Activated naive CD4-positive, alpha-beta T cell treated with anti-CD3 and anti-CD28 coated beads, Interleukin-2, amount 50 U/mL, for 16 hours (primary cell): ENCODE measurements around the gene ALG11.
"Not testable (repeated sequence)": the region's sequence is repeated elsewhere in the genome, so short reads cannot be mapped to it uniquely, and the experiment has no call there.

Source experiments
- DNase-seq: peaks from one replicate; pipeline ENCODE4 v3.0.0-alpha.2; 2020

Gene ALG11, protein sequence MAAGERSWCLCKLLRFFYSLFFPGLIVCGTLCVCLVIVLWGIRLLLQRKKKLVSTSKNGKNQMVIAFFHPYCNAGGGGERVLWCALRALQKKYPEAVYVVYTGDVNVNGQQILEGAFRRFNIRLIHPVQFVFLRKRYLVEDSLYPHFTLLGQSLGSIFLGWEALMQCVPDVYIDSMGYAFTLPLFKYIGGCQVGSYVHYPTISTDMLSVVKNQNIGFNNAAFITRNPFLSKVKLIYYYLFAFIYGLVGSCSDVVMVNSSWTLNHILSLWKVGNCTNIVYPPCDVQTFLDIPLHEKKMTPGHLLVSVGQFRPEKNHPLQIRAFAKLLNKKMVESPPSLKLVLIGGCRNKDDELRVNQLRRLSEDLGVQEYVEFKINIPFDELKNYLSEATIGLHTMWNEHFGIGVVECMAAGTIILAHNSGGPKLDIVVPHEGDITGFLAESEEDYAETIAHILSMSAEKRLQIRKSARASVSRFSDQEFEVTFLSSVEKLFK

DNA sequence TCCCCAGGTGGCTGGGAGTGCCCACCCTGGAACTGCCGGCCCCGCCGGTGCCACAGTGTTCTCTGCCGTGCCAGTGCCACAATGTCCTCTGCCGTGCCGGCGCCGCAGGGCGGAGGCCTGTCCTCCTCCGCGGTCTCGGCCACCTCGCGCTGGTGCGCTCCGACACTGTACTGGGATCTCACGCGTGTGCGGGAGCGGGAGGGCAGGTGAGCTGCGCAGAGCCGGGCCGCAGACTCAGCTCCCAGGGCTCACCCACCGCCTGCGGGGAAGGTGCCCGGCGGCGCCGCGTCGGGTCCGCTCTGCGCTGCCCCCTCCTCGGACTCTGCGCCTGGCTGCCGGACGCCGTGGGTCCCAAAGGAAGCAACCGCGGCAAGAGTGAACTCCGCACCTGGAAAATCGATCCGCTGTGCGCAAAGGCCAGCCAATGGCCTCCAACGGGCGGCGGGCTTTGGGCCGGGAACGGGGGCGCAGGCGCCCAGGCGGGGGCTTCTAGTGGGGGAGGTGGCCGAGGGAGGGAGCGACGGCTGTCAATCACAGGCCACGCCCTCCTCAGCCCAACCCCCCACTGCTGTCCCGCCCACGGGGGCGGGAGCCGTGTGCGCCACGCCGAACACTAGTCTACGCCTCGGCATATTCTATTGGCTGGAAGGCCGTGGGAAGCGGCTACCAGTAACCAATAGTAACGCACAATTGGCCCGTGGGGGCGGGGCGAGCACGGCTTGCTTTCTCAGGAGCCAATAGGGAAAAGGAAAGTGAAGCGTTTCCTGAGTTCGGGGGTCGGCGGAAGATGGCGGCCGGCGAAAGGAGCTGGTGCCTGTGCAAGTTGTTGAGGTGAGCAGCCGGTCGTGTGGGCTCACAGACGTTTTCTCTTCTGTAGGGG lies at the start of gene ALG11:
Gene ALG11, plus strand, starts transcription at position 767 of the 880 bp plus-strand sequence. Its CDS starts 21 bp downstream, at position 788.
- DNase-seq: peak; percentile 100

DNA sequence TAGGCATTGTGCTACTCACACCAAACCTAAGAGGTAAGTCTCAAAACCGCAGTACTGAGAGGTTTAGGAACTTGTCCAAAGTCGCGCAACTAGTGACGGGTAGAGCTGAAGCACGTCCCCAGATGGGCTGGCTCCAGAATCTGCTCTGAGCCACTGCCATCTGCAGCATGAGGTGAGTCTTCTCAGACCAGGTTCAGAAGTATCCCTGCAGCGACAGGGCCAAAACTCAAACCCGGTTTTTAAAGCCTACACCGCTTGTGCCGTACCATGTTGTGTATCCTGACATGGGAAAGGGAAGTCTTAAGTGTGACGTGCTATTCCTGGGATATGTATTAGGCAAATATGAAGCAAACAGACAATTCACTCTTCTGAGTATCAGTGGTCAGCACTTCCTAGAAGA lies 46.0 kb upstream of the ALG11 start:
- no peak for DNase-seq

DNA sequence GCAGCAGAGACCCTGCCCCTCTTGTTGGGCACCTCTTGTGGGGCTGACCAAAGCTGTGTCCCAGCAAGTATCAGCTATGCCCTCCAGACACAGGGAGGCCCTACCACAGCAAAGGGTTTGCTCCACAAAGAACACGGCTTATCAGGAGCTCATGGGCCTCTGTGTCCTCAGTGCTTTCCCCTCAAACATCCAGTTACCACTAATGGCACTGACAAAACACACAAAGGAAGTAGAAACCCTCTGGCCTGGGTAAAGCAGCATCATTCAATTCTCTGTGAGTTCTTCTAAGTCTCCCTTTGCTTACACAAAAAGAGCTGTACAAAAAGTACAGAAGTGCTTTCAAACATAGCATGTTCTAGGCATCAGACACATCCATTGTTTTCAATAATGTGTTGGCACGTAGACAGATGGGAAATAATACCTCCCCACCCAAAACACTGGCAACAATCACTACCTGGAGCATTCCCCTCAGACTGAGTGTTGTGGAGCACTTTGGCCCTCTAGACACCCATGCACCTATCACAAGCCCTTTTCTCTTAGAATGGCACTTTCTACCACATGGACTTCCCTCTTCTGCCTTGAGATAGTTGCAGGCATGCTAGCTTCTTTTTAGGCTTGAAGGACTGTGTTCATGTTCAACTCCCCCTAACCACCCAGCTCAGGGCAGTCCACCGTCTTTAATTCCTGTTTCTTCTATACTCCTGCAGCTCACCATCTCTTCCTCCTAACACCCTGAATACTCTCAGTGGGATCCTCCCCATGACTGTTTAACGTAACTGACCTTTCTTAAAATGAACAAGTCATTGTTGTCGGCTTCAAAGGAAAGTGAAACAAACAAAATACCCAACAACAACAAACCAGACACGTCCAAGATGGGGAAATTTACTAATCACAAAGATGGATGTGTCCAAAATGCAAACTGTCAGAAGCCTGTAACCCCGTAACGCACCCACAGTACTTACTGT lies 44.4 kb upstream of the ALG11 start:
- DNase-seq: no peak

DNA sequence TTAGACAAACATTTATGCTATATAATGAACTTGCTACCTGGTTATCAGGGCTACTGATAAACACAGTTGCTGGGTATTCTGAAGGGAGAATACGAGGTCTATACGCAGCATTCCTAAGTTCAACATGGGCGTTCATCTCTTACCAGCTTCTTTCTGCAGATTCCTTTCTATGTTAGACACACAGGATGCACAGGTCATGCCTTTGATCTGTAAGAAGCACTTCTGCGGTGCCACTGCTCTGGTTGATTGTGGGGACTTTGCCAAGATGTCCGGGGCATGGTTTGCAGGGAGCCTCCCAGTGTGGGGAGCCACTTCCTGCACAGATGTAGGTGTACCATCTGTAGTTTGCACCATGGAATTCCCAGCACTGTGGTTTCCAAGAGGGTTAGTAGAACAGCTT lies 41.8 kb upstream of the ALG11 start:
- DNase-seq: no peak

DNA sequence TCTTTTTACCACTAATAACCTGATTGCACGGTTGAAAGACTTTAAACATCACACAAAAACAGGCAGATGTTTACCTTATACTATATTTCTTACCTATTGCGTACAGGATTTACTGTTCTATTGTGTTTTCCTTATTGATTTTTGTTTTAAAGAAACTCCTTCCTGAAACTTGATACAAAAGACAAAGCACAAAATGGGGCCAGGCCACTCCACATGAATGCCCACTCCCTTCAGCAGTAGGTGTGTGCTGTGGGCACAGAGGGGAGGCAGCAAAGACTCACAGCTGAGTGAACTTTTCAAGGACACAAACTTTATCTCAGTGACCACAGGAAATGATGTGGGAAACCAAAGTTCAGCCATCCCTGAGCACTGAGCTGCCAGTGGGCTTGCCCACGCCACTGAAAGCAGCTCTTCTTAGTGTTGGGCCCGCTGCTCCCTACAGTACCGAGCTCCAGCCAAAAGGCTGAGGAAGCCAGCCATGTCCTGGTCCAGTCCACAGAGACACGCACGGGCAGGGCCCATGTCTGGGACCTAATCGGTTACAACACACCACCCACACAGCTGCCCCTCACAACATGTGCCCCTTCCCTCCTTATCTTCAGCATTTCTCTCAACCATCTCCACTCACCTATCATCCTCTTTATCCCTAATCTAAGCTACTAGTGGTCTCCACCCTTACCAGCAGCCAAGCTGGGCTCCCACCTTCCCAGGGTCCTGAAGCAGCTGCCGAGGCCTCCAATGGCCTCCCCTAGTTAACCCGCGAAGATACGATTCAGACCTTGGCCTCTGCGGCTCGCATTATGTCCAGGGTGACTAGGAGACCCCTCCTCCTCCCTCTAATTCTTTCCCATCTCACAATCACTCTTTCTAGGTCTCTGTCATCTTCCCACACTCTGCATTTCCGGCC lies 40.4 kb upstream of the ALG11 start:
- DNase-seq: no peak

DNA sequence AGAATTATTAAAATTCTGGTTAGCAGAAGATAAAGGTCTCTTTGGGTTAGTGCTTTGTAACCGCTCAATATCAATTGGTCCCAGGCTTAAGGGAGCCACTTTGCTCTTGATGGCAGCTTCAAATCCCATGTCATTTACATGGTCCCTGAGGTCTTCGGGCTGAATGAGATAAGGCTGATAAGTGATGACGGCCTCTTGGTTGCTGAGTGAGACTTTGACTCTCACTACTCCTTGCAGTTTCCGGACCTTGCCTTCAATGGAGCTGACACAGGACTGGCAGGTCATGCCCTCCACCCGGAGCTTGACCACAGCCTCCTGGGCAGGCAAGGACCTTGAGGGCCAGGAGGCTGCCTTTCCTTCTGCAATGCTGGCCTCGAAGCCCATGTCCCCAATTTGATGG lies 37.7 kb upstream of the ALG11 start:
- DNase-seq: no peak

DNA sequence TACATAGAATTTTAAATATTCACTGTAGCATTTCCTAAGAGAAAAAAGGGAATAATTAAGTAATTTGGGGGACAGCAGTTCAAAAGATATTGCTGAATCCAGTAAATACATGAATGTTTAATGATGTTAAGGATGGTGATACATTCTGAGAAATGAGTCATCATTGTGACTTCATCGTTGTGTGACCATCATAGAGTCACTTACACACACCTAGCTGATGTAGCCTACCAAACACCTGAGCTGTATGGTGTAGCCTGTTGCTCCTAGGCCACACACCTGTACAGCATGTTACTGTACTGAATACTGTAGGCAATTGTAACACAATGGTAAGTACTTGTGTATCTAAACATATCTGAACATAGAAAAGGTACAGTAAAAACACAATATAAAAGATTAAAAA lies 35.8 kb upstream of the ALG11 start:
- no peak for DNase-seq

DNA sequence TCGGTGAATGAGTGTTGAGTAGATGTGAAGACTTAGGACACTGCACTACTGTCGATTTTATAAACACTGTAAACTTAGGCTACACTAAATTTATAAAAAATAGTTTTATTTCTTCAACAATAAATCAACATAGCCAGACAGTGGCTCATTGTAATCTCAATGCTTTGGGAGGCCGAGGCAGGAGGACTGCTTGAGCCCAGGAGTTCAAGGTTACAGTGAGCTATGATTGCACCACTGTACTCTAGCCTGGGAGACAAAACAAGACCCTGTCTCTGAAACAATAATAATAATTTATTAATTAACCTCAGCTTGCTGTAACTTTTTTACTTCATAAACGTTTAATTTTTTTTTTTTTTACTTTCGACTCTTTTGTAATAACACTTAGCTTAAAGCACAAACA lies 35.3 kb upstream of the ALG11 start:
- DNase-seq: no peak

DNA sequence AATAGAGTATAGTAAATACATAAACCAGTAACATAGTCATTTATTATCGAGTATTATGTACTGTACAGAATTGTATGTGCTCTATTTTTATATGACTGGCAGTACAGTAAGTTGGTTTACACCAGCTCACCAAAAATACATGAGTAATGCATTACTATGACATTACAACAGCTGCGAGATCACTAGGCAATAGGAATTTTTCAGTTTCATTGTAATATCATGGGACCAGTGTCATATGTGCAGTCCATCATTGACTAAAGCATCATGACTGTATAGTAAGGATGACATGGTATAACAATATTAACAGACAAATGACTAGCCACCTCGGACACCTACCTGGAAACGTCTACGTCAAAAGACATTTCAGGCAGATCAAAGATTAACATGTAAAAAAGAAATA lies 34.6 kb upstream of the ALG11 start:
- DNase-seq: no peak

DNA sequence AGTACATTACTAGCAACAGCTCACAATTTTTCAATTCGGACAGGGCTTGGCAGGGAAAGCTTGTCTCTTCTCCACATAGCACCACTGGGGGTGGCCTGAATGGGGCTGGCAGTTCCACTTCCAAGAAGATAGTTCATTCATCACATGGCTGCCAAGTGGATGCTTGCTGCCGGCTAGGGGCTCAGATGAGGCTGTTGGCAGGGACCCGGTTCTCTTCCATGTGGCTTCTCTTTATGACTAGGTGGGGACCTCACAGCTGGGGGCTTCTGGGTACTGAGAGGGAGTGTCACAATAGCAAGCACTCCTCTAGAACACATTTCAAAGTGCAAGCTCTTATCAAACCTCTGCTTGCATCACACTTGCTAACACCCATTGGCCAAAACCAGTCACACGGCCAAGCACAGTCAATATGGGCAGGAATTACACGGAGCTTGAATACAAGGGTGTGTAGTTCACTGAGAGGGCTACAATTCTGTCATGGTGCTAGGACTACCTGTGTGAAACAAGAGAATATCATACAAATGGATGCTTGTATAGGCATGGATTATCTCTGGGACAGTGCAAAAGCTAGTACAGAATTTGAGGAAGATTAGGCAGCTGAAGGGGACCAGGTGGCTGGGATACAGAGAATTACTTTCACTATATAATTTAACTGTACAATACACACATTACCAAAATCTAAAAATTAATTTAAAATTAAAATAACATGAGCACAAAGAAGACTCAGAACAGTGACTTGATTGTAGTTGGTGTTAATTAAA lies 33.2 kb upstream of the ALG11 start:
- DNase-seq: no peak

DNA sequence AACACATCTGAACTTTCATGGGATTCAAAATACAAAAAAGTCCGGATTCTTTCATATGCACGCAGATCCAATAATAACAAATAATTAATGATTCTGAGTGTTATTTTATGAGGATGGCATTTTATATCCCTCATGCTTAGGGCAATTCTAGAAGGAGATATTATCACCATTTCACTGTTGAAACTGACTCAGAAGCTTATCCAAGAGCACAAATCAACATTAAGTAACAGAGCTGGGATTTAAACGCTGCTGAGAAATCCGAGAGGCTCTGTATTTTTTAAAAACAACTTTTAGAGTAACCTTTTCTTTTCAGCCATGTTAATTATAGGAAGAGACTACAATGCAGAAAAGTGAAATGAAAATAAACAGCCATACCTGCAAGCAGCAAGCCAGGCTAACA lies 31.3 kb upstream of the ALG11 start:
- no peak for DNase-seq

DNA sequence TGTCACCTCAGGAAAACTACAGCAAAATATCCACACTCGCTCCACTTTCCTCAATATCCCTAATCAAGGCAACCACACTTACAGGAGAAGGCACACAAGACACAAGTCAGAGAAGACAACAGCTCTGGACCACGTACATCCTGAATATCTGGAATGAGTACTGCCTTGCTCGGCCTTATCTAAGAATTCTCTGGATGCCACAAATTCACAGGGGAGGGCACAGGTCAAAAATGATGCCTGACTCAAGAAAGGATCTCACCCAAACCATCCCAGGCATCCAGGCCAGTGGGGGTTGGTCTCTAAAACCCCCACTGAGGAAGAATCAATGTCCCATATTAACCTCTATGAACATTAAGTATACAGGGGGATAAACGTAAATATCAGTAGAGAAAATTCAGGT lies 30.8 kb upstream of the ALG11 start:
- no peak for DNase-seq

DNA sequence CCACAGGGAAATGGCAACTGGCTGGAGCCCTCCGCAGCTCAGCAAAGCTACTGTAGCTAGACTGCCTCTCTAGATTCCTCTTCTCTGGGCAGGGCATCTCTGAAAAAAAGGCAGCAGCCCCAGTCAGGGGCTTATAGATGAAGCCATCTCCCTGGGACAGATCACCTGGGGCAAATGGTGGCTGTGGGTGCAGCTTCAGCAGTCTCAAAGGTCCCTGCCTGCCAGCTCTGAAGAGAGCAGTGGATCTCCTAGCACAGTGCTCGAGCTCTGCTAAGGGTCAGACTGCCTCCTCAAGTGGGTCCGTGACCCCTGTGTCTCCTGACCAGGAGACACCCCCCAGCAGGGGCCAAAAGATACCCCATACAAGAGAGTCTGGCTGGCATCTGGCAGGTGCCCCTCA lies 28.9 kb upstream of the ALG11 start:
- DNase-seq: not testable (repeated sequence)

DNA sequence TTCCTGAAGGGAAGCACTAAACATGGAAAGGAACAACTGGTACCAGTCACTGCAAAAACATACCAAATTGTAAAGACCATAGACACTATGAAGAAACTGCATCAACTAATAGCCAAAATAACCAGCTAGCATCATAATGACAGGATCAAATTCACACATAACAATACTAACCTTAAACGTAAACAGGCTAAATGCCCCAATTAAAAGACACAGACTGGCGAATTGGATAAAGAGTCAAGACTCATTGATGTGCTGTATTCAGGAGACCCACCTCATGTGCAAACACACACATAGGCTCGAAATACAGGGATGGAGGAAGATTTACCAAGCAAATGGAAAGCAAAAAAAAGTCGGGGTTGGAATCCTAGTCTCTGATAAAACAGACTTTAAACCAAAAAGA lies 27.3 kb upstream of the ALG11 start:
- DNase-seq: not testable (repeated sequence)

DNA sequence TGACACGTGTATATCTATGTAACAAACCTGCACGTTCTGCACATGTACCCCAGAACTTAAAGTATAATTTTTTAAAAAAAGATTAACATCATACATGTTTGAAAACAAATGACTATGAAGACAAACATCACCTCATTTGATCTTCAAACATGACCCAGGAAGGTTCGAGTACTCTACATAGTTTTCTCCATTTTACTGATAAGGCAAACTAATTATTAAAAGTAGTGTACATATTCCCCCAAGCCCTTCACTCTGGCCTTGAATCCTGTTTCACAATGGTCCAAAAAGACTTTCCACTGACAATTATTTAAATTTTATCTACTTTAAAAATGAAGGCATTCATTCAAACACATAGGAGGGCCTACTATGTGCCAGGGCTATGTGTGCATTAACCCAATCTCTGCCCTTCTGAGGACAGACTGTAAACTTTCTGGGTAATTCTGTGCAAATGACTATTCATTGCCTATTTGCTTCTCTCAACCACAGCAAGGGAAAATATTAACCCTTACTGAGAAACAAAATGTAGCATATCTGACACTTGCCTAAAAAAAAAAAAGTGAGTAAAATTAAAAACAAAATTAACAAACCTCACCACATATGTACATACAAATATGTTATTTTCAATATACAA lies 23.1 kb upstream of the ALG11 start:
- DNase-seq: no peak

DNA sequence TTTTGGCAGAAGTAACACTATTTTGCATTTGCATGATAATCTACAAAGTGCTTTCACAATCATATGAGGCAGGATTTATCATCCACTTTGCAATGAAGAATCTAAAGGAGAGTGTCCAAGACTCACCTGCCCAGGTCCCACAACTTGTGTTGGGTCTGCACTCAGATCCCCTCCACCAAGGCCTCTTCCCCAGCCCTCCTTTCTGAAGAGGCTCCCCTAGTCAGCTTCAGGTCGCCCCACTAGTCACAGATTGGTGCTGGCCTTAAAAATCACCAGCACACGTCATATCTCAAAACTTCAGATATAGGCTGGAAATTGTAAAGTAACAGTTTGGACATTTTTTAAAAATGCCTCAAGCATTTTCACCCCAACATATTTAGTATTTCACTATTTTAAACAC lies 18.5 kb upstream of the ALG11 start:
- no peak for DNase-seq

DNA sequence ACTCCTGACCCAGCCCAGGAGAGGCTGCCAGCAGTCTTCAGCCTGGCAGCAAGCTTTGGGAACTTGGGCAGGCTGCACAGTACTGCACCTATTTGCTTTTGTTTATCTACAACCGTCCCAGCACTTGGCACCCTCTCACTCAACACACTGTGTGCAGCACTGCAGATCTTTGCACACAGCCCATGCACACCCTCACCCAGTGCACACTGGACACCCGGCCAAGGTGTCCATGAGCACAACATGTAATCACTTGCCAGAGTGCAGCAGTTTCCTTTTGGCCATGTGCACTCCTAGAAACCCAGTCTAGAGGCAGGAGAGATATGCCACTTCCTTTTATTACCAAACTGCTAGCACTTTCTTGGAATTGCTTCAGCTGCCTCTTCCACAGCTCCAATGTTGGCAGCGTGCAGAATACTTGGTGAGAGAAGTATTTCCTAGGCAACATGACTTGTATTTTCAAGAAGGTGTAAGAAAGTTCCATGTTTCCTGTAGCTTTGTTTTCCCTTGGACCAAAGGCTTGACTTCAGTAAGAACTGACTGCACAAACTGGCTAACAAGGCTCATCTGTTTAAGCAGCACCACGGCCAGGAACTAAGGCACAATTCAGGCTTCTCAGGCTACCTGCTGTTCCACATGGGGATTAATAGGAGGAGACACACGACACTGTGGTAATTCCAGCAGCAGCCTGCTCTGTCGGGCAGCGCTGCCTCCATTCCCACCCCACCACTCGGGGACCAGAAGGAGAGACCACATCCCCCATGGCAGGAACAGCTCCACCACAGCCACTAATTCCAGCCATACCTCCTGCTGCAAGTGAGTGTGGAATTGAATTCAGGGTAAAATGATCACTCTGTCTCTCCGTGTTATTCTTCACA lies 16.3 kb upstream of the ALG11 start:
- no peak for DNase-seq

DNA sequence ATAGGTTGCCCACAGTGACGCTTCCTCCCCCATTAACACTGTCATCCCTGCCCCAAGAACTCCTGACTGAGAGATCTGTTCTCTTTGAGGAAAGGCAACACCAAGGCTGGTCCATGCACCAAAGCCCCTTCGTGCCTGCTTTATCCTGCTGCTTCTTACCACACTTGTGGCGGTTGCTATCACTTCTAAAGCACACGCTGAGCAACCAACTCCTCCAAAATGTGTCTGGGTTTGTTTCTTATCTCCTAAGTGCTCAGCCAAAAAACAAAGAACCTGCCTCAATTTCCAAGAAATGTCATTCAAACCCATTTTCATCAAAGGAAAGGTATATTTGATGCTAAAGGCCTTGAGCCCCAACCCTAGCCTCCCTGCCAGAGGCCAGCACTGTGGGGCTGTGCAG lies 15.6 kb upstream of the ALG11 start:
- DNase-seq: no peak

DNA sequence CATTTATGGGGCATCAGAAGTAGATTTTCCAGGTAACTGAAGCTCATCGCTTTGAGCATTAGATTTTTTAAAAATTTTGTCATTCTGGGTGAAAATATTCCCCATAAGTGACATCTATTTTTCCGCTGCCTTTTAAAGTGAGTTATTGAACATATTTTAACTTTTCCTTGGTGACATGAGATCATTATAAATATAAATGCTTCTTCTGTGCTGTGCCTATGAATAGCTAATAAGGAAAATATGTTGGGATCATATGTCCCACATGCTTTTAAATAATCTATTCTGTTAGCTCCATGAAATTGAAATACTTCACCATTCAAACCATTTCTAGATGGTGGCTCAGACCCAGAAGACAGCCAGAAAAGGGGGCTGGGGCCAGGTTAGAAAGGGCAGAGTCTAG lies 15.0 kb upstream of the ALG11 start:
- no peak for DNase-seq
